ENCODE data around the gene RIPK4.

Gene RIPK4

DNA sequence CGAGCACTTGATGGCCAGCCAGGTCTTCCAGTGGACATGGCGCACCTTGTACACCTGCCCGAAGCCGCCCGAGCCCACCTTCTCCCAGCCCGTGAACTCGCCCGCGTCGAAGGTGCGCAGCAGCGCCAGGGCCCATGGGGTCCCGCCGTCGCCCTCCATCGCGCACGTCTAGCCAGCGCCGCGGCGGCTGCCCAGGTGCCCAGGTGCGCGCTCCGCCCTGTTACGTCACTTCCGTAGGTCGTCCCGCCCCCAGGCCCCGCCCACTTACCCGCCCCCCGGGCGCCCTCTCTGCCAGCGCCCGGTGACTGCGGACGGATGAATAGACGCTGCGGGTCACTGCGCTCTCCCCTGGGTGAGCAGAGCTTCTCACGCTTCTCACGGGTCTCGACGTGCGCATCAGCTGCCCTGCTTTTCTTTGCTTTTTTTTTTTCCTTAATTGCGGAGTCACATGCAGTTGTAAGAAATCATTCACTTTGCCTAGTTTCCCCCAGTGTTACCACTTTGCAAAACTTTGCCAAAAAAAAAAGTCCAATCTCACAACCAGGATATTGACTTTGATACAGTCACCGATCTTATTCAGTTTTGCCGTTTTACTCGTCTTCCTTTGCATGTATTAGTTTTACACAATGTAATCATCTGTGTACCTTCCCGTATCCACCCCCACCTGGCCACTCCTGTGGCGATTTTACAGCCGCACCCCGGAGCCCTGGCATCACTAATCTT, at the start of gene RIPK4:
Gene RIPK4, minus strand, starts transcription at position 170 of the 723 bp plus-strand sequence. Its CDS starts 11 bp downstream, at position 159.
- peak; percentile 81 for DNase-seq (ENCODE audit: low spot score)

DNA sequence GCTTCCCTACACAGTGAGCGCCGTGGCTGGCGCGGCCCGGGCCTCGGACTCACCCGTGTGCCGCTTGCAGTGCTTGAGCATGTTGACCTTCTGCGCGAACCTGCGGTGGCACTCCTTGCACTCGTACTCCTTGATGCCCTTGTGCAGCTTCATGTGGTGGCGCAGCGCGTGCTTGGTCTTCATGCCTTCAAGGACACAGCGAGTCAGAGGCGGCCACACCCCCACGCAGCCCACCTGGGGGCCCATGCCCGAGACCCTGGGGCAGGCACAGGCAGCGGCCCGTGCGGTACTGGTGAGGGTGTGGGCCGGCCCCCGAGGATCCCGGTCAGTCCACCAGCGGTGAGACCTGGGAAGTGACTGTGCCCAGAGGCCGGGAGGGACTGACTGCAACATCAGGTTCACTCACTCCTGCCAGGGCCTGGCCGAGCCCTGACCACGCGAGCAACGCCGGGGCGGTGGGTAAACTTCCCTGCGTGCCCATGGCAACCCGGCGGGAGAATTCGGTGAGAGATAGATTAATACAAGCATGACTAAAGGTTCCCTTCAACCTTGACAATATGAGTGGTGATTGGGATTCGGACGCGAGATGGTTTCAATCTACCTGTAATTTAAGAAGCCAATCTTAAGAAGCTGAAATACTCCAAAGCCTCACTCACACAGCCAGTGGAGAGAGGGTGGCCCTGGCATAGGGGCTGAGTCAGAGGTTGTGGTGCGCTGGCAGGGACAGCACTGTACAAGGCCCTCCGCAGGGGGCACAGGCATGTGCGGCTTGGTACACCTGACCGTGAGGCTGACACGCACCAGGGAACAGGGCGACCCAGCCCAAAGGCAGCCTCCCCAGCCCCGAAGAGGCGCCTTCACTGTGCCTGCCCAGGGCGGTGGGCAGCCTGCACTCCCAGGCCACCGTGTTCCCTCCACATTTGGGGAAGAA, 49.1 kb upstream of the RIPK4 start:
- DNase-seq (ENCODE audit: low spot score): no peak

DNA sequence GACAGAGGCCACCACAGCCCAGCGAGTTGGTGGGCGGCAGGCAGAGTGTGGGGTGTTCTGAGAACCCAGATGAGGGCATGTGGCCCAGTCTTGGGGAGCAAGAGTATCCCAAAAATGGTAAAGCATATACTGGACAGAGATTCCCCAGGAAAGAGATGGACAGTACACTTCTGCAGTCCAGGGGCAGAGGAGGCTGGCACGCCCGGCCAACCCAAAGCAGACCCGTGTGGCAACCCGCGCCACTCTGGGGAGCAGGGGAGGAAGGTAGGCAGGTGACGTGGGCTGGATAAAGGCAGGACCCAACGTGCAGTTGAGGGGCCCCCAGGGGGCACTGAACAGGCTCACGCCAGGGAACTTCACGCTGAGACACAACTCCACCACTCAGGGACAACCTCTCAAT, 46.4 kb upstream of the RIPK4 start:
- DNase-seq (ENCODE audit: low spot score): no peak

DNA sequence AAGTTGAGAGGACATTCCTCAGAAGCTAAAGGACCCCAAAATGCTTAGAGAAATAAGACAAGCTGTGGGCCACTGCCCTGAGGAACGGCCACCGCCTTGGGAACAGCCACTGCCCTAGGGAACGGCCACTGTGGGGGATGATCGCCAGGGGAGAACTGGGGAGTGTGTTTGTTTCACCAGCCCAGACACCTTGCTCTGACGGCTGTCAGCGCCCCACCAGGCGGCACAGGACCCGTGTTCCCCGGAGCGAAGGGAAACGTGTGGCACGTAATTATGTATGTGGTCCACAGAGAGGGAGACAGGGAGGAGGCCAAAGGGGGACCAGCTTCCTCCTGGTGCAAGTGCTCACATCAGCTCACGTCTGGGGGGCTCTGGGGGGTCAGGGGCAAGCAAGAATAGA, 45.8 kb upstream of the RIPK4 start:
- no peak for DNase-seq (ENCODE audit: low spot score)

- no peak for DNase-seq (ENCODE audit: low spot score)
Observed at GRCh38 chr21:41810597-41810932, 43.7 kb upstream of the RIPK4 start.

DNA sequence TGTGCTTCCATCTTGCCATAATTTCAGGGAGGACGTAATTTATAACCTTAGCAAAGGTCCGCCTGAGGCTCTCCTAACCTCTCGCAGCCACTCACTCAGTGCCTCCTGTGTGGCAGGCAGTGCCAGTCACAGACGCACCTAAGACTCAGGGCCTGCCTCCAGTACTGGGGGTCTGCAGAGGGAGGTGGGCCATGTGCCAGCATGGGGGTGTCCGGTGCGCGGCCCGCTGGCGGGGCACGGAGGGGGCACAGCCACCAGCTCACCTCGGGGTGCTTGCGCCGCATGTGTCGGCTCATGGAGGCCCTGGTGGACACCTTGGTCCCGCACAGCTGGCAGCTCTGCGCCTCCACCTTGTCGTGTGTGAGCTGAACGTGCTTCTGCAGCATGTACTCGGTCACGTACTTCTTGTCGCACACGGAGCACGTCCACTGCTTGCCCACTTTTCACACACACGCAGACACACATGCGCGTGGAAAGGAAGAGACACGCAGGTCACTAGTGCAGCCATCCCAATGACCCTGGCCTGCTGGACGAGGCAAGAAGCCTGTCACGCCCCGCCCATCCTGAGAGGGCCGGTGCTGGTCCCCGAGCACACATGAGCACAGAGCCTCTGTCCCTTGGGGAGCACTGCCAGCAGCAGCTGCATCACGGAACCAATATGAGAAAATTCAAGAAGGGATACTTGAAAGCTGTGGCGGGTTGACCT, 43.2 kb upstream of the RIPK4 start:
- DNase-seq (ENCODE audit: low spot score): no peak

DNA sequence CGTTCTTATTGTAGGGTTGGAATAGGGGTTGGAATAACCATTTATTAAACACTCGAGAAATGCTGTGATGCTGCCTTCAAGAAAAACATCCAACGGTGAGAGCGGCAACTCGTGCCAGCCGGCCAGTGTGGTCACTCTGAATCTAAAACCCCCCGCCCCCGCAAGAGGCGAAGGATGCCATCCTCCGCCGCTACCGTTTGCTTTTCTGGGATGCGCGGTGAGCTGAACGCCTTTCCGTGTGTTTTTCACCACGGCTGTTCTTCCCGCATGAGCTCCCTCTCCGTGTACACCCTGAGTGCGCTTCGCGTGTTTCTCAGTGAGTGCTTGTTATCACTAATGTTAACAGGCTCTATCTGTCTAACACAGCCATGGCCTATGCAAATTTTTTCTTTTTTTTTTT, 42.0 kb upstream of the RIPK4 start:
- DNase-seq (ENCODE audit: low spot score): no peak

DNA sequence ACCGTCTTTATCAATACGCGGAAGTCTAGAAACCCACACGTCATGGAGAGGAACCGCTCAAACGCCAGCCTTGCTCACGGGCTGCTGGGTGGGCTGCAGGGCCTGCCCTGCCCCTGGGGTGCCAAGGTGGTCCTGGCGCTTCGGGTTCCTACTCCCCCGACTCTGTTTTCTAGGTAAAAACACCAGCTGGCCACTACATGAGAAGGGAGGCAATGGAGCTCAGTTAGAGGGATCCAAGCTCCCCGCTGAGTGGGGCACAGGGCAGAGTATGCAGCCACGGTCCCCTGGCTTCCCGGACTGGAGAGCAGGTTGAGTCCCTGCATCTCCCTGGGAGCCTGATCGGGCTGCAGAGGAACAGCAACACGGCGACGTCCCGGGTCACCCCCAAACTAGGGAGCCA, 41.2 kb upstream of the RIPK4 start:
- DNase-seq (ENCODE audit: low spot score): no peak

GRCh38 chr21:41806773-41807172, 39.9 kb upstream of the RIPK4 start:
- no peak for DNase-seq (ENCODE audit: low spot score)

GRCh38 chr21:41805643-41806042, 38.8 kb upstream of the RIPK4 start:
- DNase-seq (ENCODE audit: low spot score): no peak

DNA sequence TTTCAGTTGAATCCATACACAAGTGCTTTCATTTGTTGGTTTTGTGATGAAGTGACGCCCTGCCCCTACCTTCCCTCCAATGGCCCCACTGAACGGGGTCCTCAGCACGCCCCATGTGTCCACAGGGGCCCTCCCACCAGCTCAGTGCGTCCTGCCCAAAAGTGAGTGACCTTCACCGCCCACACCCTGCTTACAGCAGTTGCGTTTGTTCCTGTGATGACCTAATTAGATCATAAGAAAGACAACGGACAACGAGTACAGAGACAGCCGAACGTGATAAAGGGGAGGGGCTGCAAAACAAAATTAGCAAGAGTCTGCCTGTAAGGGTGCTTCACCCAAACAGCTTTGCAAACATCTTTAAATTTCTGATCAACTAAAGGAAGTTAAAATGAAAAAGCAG, 38.2 kb upstream of the RIPK4 start:
- no peak for DNase-seq (ENCODE audit: low spot score)

DNA sequence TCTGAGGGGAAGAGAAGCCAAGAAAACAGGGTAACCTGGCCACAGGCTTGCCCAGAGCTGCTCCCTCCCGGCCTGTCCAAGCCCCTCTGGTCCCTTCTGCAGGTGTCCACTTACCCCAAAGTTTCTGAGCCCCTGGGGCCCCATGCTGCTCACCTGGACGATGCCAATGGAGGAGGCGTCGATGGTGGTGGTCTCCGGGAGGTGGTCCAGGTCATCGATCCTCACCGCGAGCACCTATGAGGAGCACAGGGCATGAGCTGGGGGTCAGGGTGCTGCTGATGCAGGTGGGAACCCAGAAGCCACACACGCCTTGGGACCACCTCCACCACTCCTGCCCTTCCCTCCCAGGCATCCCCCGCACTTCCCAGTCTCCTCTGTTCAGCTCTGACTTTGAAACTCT, 37.5 kb upstream of the RIPK4 start:
- no peak for DNase-seq (ENCODE audit: low spot score)

- DNase-seq (ENCODE audit: low spot score): no peak
Observed at GRCh38 chr21:41803316-41803715, 36.5 kb upstream of the RIPK4 start.

DNA sequence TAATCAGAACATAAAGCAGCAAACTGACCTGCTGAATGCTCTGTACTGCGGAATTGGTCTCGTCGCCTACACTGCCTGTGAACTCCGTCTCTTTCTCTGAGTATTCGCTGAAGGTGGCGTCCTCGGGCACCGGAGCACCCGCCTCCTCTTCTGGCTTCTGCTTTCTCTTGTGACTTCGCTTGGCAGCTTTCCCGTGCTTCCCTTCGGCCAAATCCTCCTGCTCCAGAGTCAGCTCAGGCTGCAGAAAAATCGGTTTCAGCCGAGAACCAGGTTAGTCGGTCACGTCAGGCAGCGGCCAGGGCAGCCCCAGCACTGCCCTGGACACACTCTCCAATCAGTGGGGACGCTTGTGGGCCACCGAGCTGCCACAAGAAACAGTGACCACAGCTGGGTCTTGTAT, 35.8 kb upstream of the RIPK4 start:
- no peak for DNase-seq (ENCODE audit: low spot score)

DNA sequence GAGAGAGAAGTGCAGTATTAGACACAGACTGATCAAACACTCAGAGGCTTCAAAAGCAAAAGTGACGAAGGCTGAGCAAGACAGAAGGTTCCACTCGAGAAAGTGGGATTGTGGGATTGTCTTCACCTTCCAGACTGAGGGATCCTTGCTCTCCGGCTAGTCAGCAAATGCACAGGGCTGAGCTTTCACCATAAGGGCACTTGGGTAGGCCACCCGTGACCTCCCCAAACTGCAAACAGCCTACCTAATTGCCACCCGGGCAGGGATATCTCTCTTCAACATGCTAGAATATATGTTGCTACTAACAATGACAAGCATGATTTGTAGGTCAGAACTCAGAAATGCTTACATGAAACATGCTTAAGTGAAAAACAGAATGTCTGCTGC, 35.3 kb upstream of the RIPK4 start:
- no peak for DNase-seq (ENCODE audit: low spot score)

- no peak for DNase-seq (ENCODE audit: low spot score)
Observed at GRCh38 chr21:41801321-41802197, 34.7 kb upstream of the RIPK4 start.

GRCh38 chr21:41800425-41801320, 33.8 kb upstream of the RIPK4 start:
- no peak for DNase-seq (ENCODE audit: low spot score)

GRCh38 chr21:41799763-41800162, 32.9 kb upstream of the RIPK4 start:
- no peak for DNase-seq (ENCODE audit: low spot score)

GRCh38 chr21:41798326-41798725, 31.5 kb upstream of the RIPK4 start:
- DNase-seq (ENCODE audit: low spot score): no peak

GRCh38 chr21:41796476-41797080, 29.7 kb upstream of the RIPK4 start:
- DNase-seq (ENCODE audit: low spot score): no peak
